Osteoblast (primary cell): ENCODE measurements around the gene PGK2. TPM values are rescaled to one million over a fixed set of nuclear protein-coding genes. Genes with fewer than 3 reads are reported as not detected.

Experiments
- DNase-seq: peaks from one replicate; pipeline ENCODE4 v3.0.0; 2011; ENCODE audit warnings: low spot score, mixed read lengths; ENCODE audit not compliant: insufficient read length; ENCODE audit errors: missing footprints
- H2AFZ ChIP-seq: 2 replicates; pipeline ENCODE4 v1.6.0; 2011; ENCODE audit warnings: mild to moderate bottlenecking, low read length
- H3K27ac ChIP-seq: 2 replicates; pipeline ENCODE4 v1.5.1; 2011; ENCODE audit warnings: mild to moderate bottlenecking, low read depth, low read length, moderate library complexity
- H3K27me3 ChIP-seq: 2 replicates; pipeline ENCODE4 v1.6.0; 2012; ENCODE audit warnings: mild to moderate bottlenecking, control low read depth, inconsistent platforms, low read length, moderate library complexity; ENCODE audit not compliant: insufficient read depth
- H3K36me3 ChIP-seq: 2 replicates; pipeline ENCODE4 v1.5.1; 2011; ENCODE audit warnings: mild to moderate bottlenecking, low read length, control low read depth, moderate library complexity; ENCODE audit not compliant: insufficient read depth
- H3K4me1 ChIP-seq: 2 replicates; pipeline ENCODE4 v1.5.1; 2011; ENCODE audit warnings: mild to moderate bottlenecking, low read length, control low read depth, moderate library complexity; ENCODE audit not compliant: insufficient read depth
- H3K4me2 ChIP-seq: 2 replicates; pipeline ENCODE4 v1.6.0; 2011; ENCODE audit warnings: mild to moderate bottlenecking, low read length; ENCODE audit not compliant: insufficient read depth
- H3K4me3 ChIP-seq: fragments of 200-600 bp; sonication (generic); 3 replicates; pipeline ENCODE4 v1.5.1; 2012; ENCODE audit warnings: mild to moderate bottlenecking, low read length, inconsistent platforms; ENCODE audit not compliant: insufficient read depth
- H3K79me2 ChIP-seq: 2 replicates; pipeline ENCODE4 v1.6.0; 2012; ENCODE audit warnings: mild to moderate bottlenecking, low read length, control low read depth, inconsistent platforms; ENCODE audit not compliant: insufficient read depth
- H3K9me3 ChIP-seq: 2 replicates; pipeline ENCODE4 v1.5.1; 2011; ENCODE audit warnings: low read depth, low read length, control low read depth
- H4K20me1 ChIP-seq: 2 replicates; pipeline ENCODE4 v1.6.0; 2012; ENCODE audit warnings: mild to moderate bottlenecking, low read length, control low read depth; ENCODE audit not compliant: insufficient read depth
- total RNA-seq: library from RNA; depleted of rRNA; stranded (reverse); fragments of >200 nt; gene quantifications from 2 replicates; pipeline ENCODE4 v1.2.3, GENCODE V29; 2012
- TF ChIP-seq, protein P1 (sequence below): IDR thresholded peaks from 2 replicates; pipeline ENCODE4 v1.5.1; 2011; ENCODE audit warnings: mild to moderate bottlenecking, low read depth, low read length, moderate library complexity; ENCODE audit errors: extremely low read depth

PGK2 gene
- total RNA-seq, 1 donor, result not detected

DNA sequence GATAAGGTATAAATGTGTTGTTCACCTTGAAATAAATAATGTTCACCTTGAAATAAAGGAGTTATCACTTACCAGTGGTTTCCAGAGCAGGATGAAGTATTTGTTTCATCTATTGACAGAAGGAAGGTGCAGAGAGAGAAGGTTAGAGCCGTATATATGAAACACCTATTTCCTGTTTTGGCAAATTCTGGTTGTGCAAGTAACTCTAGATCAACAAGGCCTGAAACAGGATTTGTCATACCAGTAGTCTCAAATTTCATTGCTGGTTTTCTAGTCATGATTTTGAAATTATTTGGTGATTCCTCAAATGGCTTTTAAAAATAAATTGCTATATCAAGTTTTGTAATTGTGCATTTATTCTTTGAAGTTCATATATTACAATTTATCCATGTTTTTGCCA, 42.8 kb downstream of the PGK2 start, which contains the start of gene CRISP3:
Gene CRISP3 (minus strand): TSS at position 130 of the 400 bp plus-strand sequence. CDS start 21 bp downstream, at position 109.
- DNase-seq, result no peak
- H3K79me2 ChIP-seq, result no peaks in the 10 kb centered on the region
- no peak within 1 kb of the TSS for H2AFZ ChIP-seq
- no peaks in the 10 kb centered on the region for H3K9me3 ChIP-seq
- no peaks in the 10 kb centered on the region for H4K20me1 ChIP-seq
- H3K4me3 ChIP-seq, result no peak within 1 kb of the TSS
- no peaks in the 10 kb centered on the region for H3K27me3 ChIP-seq
- TF ChIP-seq, protein P1, sequence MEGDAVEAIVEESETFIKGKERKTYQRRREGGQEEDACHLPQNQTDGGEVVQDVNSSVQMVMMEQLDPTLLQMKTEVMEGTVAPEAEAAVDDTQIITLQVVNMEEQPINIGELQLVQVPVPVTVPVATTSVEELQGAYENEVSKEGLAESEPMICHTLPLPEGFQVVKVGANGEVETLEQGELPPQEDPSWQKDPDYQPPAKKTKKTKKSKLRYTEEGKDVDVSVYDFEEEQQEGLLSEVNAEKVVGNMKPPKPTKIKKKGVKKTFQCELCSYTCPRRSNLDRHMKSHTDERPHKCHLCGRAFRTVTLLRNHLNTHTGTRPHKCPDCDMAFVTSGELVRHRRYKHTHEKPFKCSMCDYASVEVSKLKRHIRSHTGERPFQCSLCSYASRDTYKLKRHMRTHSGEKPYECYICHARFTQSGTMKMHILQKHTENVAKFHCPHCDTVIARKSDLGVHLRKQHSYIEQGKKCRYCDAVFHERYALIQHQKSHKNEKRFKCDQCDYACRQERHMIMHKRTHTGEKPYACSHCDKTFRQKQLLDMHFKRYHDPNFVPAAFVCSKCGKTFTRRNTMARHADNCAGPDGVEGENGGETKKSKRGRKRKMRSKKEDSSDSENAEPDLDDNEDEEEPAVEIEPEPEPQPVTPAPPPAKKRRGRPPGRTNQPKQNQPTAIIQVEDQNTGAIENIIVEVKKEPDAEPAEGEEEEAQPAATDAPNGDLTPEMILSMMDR, result no peak
- H3K36me3 ChIP-seq, result no peaks in the 10 kb centered on the region
- H3K27ac ChIP-seq, result no peak within 1 kb of the TSS
- H3K4me1 ChIP-seq, result no peaks in the 10 kb centered on the region
- H3K4me2 ChIP-seq, result no peak within 1 kb of the TSS

DNA sequence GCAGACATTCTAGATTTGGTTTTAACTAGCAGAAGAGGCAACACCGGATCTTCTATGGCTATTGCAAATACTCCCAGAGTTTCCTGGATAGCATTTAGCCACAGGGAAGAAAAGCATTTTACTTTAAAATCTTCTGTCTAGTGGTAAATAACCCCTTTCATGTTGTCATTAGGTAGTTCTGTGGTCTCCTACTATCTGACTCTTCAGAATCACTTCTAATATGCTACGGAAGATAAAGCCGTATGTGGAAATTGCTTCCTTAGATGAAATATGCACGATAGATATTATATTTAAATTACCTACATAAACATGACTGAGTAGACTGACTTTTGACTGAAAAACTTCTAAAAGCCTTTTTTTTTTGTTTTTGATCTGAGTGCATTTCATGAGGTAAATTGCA, 43.7 kb downstream of the PGK2 start:
- H3K9me3 ChIP-seq, result no peaks in the 10 kb centered on the region
- no peaks in the 10 kb centered on the region for H3K36me3 ChIP-seq
- H3K27ac ChIP-seq, result no peak overlapping the region
- no peaks in the 10 kb centered on the region for H3K4me1 ChIP-seq
- no peak overlapping the region for H2AFZ ChIP-seq
- H3K27me3 ChIP-seq, result no peaks in the 10 kb centered on the region
- TF ChIP-seq, protein P1, result no peak
- H3K4me2 ChIP-seq, result no peak overlapping the region
- DNase-seq, result no peak
- H3K79me2 ChIP-seq, result no peaks in the 10 kb centered on the region
- H4K20me1 ChIP-seq, result no peaks in the 10 kb centered on the region
- H3K4me3 ChIP-seq, result no peak overlapping the region

DNA sequence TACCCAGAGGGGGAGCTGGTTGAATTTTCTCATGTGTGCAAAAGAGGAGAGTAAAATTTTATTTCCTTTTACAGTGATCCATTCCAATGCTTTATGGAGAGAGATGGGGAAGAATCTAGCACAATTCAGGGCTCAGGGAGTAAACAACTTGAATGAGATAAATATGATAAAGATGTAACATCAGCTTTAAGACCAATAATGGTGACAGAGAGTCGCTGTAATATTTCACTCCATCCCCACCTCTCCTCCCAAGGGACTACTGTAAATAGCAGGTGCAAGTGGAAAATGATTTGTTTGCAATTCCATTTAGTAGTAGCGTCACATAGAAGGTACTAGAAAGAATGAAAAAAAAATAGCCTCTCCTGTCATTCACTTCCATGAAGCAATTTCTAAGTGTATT, 47.7 kb downstream of the PGK2 start:
- Histone ChIP-seq H3K4me3 (no peak overlapping the region), H3K4me1 (no peaks in the 10 kb centered on the region), H2AFZ (no peak overlapping the region), H3K4me2 (no peak overlapping the region), H3K9me3 (no peaks in the 10 kb centered on the region), H3K36me3 (no peaks in the 10 kb centered on the region), H3K27ac (no peak overlapping the region), H3K27me3 (no peaks in the 10 kb centered on the region), H3K79me2 (no peaks in the 10 kb centered on the region), H4K20me1 (no peaks in the 10 kb centered on the region)
- DNase-seq, result no peak
- TF ChIP-seq, protein P1, result no peak

DNA sequence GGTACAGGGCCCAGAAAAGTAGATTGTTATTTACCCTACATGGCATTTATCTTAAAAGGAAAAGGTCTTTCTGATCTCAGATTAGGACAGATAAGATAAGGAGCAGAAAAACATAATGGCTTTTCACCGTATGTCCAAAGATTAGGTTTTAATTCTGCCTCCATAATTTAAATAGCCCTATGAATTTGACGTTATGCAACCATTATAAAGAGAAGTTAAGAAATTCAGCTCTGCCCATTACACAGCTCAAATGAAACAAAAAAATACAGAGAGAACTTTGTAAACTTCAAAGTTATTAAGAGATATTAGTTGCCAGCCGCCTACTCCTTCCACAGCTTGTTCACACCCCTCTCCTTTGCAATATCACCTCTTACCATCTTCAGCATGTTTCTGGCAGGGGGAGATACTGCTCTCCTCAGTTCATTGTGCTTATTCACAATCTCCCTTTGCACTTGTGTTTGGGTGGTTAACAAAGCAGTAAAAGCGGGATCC, 51.0 kb downstream of the PGK2 start:
- no peaks in the 10 kb centered on the region for H4K20me1 ChIP-seq
- no peaks in the 10 kb centered on the region for H3K27me3 ChIP-seq
- no peaks in the 10 kb centered on the region for H3K4me1 ChIP-seq
- no peak overlapping the region for H3K4me2 ChIP-seq
- DNase-seq, result no peak
- no peaks in the 10 kb centered on the region for H3K9me3 ChIP-seq
- no peak overlapping the region for H3K4me3 ChIP-seq
- TF ChIP-seq, protein P1, result no peak
- H2AFZ ChIP-seq, result no peak overlapping the region
- no peaks in the 10 kb centered on the region for H3K79me2 ChIP-seq
- H3K27ac ChIP-seq, result no peak overlapping the region
- H3K36me3 ChIP-seq, result no peaks in the 10 kb centered on the region

Other genes with a start within 250 kb of the PGK2 start
- gene C6orf141, start 236.6 kb downstream of the PGK2 start, total RNA-seq, result not detected in 2 replicates
- gene RHAG, start 150.4 kb downstream of the PGK2 start, total RNA-seq, result not detected in 2 replicates
- gene CRISP2, start 73.7 kb downstream of the PGK2 start, total RNA-seq, result not detected in 2 replicates
- not detected in 2 replicates for gene CRISP3, start 42.9 kb downstream of the PGK2 start, total RNA-seq
- gene CRISP1, start 79.2 kb upstream of the PGK2 start, total RNA-seq, result not detected in 2 replicates
- gene DEFB114, start 176.9 kb upstream of the PGK2 start, total RNA-seq, result not detected in 2 replicates
- gene DEFB113, start 182.3 kb upstream of the PGK2 start, total RNA-seq, result not detected in 2 replicates
- not detected in 2 replicates for gene DEFB110, start 234.7 kb upstream of the PGK2 start, total RNA-seq